SKM-1 treated with dmso at 0.1 percent for 144 hours (cell line): ENCODE results near the gene MRAS.
A peak's percentile ranks its signal among the peaks of the same experiment; 100 is the strongest.

Source experiments
- DNase-seq: peaks from one replicate; lab custom pipeline; 2025; ENCODE audit not compliant: unreplicated experiment; lab: John Stamatoyannopoulos, UW

MRAS gene

DNA sequence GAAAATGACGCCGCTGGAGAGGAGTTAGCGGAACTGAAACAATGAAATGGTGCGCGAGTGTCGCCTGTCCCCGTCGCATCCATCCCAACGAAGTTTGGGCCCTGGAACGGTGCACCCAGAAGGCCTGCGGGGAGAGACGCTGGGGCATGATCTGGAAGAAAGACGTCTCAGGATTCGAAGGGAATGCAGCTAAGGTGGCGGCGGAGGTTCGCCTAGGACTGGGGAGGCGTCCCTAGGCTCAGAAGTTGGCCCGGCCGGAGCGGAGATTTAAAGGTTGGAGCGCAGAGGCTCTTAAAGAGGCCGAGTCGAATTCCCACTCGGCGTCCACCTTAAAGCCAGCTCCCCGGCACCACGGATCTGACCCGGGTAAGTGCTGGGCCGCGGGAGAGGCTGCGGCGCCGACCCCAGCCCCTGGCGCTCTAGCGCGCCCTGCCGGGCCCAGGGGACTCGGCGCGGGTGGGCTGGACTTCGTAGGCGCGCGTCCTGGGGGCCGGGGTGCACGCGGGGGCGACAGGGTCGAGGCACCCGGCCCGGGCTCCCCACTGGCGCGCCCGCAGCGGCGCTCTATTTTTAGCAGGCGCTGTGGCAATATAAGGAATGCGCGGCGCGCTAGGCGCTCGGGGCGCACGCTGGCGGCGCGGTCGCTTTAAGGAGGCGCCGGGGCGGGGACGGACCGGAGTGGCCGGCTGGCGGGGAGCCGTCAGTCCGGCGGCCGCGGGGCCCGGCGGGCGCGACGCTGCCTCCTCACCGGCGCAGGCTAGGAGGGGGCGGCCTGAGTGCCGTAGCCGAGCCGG, at the start of gene MRAS:
TSS of gene MRAS (plus strand) at position 620 of the 794 bp plus-strand sequence. CDS start 24,305 bp downstream, outside the sequence.
- DNase-seq: peak; percentile 51

DNA sequence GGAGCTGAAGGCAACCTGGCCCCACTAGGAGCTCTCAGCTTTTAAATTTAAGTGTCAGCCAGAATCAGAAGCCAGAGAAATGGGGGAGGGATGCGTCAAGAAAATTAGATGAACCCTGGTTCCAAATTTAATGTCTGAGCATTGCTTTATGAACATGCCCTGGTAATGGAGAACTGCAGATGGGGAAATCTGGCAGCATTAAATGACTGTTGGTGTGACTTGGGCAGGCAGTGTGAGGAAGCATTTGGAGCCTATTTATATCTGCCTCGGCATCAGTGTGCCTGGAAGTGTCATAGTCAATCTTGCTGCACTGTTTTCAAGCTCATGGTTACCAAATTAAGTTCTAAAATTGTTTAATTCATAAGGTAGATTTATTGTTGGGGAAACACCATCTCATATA, 47.7 kb upstream of the MRAS start:
- no peak for DNase-seq

DNA sequence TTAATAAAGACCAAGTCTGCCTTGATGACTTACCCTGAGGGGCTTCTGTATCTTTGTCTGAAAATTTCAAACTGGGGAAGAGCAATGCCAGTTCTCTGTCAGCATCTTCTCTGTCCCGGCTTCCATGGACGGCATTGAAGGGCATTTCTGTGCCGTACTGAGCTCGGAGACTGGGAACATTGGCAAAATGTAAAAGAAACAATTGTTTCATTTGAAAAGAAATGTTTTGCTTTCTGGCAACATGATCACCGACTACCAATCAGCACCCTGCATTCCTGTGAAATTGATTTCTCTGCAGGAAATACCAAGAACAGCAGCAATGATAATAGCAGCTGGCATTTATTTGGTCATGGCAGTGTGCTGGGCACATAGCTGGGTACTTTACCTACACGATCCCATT, 44.9 kb upstream of the MRAS start:
- no peak for DNase-seq

DNA sequence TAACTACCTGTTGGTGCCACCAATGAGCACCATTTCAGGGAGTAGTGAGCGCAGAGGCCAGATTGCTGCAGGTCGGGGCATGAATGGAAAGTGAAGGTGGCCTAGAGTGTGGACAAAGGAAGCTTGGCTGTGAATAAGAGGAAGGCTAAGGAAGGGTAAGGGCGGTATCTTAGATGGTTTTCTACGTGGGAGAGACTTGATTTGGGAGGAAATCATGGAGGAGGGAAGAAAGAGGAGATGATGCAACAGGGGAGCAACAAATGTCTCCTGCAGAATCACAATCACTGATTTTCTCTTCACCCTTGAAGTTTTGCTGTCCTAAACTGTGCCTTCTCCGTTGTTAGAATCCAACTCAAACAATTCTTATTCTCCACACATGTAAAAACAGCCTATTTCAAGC, 40.5 kb upstream of the MRAS start:
- no peak for DNase-seq

DNA sequence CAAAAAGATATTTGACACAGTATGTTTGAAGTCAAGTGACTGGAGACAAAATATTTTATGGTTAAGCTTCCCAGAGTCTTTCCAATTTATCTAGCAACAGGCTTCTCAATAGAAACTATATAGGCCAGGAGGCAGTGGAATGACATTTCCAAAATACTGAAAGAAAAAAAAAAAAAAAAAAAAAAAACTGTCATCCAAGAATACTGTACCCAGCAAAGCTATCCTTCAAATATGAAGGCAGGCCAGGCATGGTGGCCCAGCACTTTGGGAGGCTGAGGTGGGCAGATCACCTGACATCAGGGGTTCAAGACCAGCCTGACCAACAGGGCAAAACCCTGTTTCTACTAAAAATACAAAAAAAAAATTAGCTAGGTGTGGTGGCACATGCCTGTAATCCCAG, 39.6 kb upstream of the MRAS start:
- no peak for DNase-seq

DNA sequence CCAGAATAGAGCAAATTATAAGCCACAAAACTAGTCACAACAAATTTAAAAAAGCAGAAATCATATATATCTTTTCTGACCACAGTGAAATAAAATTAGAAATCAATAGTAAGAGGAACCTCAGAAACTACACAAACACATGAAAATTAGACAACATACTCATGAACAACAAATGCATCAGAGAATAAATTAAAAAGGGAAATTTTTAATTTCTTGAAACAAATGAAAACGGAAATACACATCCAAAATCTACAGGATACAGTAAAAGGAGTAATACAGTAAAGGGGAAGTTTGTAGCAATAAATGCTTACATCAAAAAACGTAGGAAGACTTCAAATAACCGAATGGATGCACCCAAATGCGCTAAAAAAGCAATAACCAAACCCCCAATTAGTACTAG, 37.9 kb upstream of the MRAS start:
- DNase-seq: no peak

DNA sequence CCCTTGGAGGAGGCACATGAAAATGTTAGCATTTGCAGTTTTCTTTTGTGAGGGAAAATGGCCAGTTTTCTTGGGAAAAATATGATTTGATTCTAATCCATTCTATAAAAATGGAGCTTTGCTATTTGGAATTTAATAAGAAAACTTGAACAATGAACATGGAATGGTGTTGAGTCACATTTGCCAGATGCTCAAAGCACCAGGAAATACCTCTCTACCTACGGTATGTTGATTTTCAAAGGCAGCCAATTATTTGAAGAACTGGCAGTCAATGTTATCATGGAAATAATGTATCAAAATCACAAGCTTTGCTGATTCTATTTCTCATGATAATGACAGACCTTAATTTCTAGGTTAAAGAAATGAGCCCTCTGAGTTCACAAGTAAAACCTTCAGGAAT, 33.6 kb upstream of the MRAS start:
- no peak for DNase-seq

DNA sequence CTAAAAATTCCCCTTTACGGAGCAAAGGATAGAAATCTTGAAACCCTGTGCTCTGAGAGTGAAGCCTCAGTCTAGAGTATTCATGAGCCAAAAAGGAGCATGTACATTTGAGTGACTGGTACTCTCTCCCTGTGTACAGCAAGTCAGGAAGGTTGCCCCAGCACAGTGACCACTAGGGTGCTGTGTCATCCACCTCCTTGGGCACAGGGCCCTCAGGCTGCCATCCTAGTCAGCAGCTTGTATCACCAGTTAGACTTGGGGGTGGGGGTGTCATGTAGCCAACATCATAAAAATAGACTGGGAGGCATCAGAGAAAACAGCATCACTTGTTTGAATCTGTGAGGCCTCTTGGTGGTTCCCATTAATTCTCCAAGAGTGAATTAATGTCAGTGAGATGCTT, 30.7 kb upstream of the MRAS start:
- DNase-seq: no peak

DNA sequence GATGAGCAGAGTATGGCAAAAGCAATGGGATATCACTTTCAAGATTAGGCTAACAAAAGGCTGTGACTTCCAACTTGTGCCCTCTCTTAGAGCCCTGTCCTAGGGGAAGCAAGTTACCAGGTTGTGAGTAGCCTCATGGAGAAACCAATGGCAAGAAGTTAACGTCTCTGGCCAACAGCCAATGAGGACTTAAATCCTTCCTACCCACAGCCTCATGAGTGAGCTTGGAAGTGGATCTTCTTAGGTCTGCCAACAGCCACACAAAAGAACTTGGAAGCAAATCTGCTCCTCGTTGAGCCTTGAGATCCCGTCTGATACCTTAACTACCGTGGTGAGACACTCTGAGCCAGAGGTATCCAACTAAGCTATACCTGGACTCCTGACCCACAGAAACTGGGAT, 24.4 kb upstream of the MRAS start:
- no peak for DNase-seq

DNA sequence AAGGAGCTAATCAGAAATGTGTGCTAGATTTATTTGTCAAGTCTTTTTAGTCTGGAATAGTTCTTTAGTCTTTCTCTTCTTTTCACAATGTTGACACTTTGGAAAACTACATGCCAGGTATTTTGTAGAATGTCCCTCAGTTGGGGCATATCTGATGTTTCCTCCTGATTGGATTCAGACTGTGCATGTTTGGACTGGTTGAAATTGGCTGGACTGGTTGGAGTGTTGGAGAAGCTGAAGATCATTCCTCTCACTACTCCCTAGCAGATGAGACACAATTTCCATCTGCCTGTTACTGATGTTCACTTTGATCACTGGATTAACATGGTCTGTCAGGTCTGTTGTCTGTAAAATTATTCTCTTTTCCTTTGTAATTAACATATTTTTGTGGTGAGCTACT, 22.4 kb upstream of the MRAS start:
- no peak for DNase-seq

DNA sequence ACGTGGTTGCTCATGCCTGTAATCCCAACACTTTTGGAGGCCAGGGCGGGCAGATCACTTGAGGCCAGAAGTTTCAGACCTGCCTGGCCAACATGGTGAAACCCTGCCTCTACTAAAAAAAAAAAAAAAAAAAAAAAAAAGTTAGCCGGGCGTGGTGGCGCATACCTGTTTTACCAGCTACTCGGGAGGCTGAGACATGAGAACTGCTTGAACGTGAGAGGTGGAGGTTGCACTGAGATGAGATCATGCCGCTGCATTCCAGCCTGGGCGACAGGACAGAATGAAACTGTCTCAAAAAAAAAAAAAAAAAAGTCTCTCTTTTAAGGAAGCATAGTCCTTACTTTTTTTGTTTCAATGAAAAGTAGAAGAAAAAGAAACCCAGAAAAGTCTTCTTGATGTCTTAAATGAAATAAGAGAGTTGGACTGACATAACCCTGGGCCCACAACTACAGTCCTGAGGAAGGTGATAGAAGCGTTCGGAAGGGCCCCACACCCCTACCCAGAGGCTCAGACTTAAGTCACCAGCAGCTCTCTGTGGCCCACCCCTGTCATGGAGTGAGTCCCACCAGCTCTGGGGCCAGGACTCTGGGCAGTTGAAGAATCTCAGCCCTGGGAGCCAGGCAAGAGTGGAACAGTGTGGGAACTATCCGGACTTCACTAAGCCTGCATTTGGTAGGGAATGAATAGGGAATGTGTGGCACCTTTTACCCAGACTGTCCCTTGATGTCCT, 21.3 kb upstream of the MRAS start:
- DNase-seq: no peak

DNA sequence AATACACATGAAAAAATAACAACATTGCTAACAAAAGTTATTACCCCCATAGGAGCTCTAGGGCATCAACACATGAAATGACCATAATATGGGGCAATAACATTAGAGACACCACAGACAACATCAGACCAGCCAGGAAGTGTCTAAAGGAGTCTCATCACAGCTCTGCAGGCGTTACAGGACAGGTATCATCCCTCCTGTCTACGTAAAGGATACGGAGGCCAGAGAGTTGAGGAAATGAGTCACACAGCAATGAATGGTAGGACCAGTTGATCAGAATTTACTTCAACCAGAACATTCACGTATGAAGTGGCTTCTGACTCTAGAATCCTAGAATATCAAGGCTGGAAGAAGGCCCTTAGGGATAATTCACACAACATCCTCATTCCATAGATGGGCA, 20.5 kb upstream of the MRAS start:
- no peak for DNase-seq

DNA sequence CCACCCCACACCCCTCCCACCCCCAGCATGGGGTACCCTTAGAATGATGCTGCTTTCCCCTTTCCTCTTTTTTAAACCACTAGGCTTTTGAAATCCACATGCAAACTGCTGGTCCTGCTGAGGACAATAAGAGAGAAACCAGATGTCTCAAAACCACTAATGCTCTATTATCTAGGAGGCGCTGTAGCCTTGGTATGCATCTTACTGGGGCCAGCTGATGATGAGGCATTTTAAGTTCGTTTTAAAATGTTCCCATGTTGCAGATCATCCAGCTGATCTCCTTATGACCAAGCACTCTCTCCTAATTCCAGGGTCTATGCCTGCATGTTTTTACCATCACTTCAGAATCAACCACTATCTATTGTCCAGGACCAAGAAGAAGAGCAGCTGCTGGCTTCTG, 20.0 kb upstream of the MRAS start:
- DNase-seq: peak; percentile 28

DNA sequence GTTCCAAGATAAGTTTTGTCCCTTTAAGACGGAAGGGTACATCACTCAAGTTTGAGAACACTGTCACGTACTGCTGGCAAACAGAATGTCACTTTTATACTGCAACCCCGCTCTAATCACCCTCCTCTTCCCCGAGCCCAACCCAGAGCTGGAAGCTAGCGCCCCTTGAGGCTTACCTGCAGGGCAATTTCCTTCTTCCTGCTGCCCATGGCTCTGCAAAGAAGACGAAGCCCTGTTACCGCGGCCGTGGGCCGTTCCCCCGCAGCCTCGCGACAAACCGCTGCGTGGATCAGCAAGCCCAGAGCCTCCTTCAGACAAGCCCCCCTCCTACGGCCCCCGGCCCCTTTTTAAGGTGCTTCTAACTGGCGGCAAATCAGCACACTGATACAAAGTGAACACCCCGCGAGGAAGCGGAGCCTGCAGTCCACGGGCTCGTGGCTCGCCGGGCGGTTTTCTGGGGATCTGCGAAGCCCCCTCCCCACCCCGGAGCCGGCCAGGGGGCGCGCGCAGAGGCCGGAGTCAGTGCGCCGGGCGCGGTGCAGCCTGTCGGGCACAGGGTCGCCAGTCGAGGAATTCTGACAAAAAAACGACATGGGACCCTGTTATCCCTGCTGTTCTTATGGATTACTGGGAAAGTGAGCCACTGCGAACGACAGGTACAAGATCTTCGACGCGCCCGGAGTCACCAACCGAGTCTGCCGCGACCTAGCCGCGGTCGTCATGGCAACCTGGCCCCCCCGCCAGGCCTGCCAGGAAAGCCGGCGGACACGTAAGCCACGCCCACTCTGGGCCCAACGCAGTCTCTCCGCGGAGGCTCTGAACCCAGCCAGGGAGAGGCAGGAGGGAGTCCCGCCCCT, 19.0 kb upstream of the MRAS start, which contains the start of gene NME9:
TSS of gene NME9 (minus strand) at position 725 of the 857 bp plus-strand sequence. CDS start at position 209, 516 bp downstream.
- DNase-seq: peak; percentile 67

DNA sequence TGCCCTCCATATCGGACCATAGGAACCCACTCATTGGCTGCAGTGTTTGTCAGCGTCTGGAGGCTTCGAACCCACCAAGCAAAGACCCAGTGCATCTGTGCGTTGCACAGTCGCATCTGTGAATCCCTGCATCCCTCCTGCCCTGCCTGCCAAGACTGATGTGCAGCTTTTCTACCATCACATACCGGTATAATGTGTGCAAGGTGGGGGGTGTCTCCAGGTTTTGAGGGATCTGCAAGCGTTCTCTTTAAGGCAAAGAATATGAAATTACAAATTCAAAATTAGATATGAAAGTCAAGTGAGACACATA, 18.4 kb upstream of the MRAS start:
- DNase-seq: no peak

DNA sequence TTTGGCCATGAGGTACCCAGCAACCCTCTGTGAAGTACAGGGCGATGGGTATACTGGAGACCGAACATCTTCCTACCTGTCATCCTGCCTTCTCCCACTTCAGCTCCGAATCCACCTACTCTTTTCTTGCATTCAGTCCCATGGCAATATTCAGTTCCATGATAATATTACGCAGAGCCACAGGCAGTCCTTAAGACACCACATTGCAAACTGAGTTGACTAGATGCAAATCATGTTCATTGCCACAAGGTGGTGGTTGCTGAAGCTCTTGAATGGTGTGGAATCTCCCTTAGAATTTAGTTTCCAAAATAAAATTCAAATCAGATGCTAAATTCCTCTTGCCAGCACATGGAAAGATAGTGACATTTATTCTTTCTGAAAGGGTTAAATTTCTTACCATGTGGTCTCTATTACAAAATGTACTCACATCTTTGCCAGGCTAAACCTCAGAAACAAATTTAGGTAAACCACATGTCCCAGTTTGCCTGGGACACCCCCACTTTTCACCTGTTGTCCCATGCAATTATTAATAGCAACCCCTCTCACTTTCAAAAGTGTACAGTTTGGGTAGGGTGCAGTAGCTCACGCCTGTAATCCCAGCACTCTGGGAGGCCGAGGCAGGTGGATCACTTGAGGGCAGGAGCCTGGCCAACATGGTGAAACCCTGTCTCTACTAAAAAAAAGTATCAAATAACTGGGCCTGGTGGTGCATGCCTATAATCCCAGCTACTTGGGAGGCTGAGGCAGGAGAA, 17.1 kb upstream of the MRAS start:
- DNase-seq: no peak

DNA sequence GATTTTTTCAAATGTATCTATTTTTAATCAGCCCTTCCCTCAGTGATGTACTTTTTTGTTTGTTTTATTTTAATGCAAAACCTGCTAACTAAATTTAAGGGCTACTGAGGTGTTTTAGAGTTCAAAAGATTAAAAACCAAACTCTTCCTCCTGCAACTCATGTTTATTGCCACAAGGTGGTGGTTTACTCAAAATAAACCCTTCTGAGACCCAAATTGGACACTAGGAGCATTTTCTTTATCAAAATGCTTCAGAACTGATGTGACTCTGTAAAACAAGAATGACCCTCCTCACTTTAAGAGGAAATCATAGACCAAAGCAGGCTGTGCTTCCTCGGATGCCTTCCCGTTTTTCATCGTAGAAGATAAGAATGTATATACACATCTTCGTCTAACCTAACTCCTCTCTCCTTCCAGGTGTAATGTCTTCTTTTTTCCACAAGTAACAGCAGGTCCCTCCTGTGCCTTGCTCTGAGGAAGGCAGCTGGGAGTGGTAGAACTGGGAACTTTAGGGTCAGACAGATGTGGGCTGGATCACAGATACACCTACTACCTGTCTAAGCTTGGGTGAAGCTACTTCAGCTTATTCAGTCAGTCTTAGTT, 15.8 kb upstream of the MRAS start:
- peak; percentile 62 for DNase-seq

DNA sequence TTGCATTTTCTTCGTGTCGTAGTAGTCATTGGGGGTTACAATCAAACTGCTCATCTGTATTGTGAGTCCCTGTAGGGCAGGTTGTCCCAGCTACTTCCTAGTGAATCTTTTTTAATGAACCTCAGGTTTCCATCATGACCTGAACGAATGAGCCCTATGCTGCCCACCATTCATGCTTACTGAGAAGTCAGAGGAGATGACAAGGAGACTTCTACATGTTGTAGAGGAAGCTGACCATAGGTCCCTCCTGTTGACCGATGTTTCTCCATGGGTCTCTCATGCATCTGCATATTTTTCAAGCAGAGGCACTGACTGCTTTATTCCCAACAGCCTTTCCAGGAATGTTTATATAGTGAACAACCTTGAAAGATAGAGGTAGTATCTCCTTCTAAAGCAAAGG, 13.8 kb upstream of the MRAS start:
- DNase-seq: no peak

DNA sequence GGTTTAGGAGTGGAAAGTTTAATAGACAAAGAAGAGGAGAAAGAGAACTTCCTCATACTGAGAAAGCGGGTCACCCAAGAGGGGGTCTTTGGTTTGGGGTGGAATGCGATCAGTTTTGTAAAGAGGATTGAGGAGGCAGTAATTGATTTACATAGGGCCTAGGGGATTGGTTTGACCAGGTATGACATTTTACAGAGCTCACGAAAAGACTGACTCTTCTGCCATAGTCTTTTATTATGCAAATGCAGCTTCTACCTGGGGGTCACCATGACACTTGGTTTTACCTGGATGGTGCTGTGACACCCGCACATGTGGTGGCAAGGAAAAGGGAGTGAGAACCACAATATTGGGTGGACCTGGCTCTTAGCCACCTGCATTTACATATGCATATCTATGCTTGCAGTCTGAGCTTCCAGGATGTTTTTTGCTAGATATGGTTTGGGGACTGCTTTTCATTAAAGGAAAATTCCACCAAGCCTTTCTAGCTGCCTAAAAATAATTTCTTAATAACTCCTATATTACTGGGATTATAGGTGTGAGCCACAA, 11.9 kb upstream of the MRAS start:
- DNase-seq: no peak

DNA sequence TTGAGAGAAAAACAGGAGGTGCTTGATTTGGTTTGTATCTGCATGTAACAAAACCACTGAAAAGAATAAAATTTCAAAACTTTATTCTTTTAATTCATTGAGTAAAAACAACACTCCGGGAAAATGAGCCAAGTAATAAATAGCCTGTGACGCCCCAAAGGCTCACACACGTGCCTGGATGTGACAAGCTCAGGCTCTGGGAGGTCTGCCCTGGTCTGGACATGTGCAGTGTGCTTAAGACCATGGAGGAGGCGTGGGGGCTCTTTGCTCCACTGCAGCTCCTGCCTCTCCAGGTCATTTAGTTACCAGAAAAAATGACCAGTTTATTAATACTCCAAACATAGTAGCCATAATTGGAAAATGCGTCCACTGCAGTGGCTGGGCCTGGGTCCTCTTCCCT, 10.1 kb upstream of the MRAS start:
- no peak for DNase-seq
